Hepatocyte (in vitro differentiated cells): Measurements from ENCODE around the gene SH3BP4. TPM values are rescaled to one million over a fixed set of nuclear protein-coding genes. Genes with fewer than 3 reads are reported as not detected.

ENCODE experiments used
- DNase-seq: peaks from one replicate; pipeline ENCODE4 v3.0.0-alpha.2; 2016; ENCODE audit warnings: low spot score
- H2AFZ ChIP-seq: fragments of 200-600 bp; sonication (generic); 2 replicates; pipeline ENCODE4 v1.6.0; 2016; ENCODE audit warnings: antibody characterized with exemption, mild to moderate bottlenecking
- H3K27ac ChIP-seq: fragments of 200-600 bp; sonication (generic); 2 replicates; pipeline ENCODE4 v1.5.1; 2016; ENCODE audit warnings: mild to moderate bottlenecking
- H3K27me3 ChIP-seq: fragments of 200-600 bp; sonication (generic); 2 replicates; pipeline ENCODE4 v1.6.1; 2016
- H3K36me3 ChIP-seq: fragments of 200-600 bp; sonication (generic); replicated peaks from 2 replicates; pipeline ENCODE4 v1.5.1; 2016; ENCODE audit warnings: low read depth; ENCODE audit not compliant: insufficient read depth
- H3K4me1 ChIP-seq: fragments of 200-600 bp; sonication (generic); 2 replicates; pipeline ENCODE4 v1.5.1; 2016; ENCODE audit warnings: mild to moderate bottlenecking, moderate library complexity; ENCODE audit not compliant: insufficient read depth
- H3K4me2 ChIP-seq: fragments of 200-600 bp; sonication (generic); 2 replicates; pipeline ENCODE4 v1.6.0; 2016
- H3K4me3 ChIP-seq: fragments of 200-600 bp; sonication (generic); 2 replicates; pipeline ENCODE4 v1.5.1; 2016; ENCODE audit warnings: mild to moderate bottlenecking
- H3K79me2 ChIP-seq: fragments of 200-600 bp; sonication (generic); 2 replicates; pipeline ENCODE4 v1.6.0; 2017; ENCODE audit warnings: mild to moderate bottlenecking
- H3K9me2 ChIP-seq: fragments of 200-600 bp; sonication (generic); replicated peaks from 2 replicates; pipeline ENCODE4 v1.6.0; 2017; ENCODE audit warnings: mild to moderate bottlenecking; ENCODE audit not compliant: insufficient read depth
- H3K9me3 ChIP-seq: fragments of 200-600 bp; sonication (generic); 2 replicates; pipeline ENCODE4 v1.5.1; 2016; ENCODE audit warnings: low read depth, mild to moderate bottlenecking
- H4K20me1 ChIP-seq: fragments of 200-600 bp; sonication (generic); 2 replicates; pipeline ENCODE4 v1.6.0; 2016; ENCODE audit warnings: mild to moderate bottlenecking; ENCODE audit not compliant: insufficient read depth, poor library complexity, severe bottlenecking
- CTCF ChIP-seq: fragments of 200-600 bp; sonication (generic); IDR thresholded peaks from 2 replicates; pipeline ENCODE4 v1.5.1; 2016; ENCODE audit warnings: antibody characterized with exemption, mild to moderate bottlenecking; ENCODE audit not compliant: poor library complexity
- EZH2 ChIP-seq: fragments of 200-600 bp; sonication (generic); IDR thresholded peaks from 2 replicates; pipeline ENCODE4 v1.6.1; 2016; ENCODE audit warnings: antibody characterized with exemption, mild to moderate bottlenecking, borderline replicate concordance
- EZH2phosphoT487 ChIP-seq: fragments of 200-600 bp; sonication (generic); IDR thresholded peaks from one replicate; pipeline ENCODE4 v1.6.1; 2018; ENCODE audit warnings: antibody characterized with exemption, mild to moderate bottlenecking, low read depth, moderate library complexity; ENCODE audit not compliant: unreplicated experiment, severe bottlenecking
- WGBS: methylation state at CpG from one replicate; pipeline ENCODE4 v1.1.6; 2016; ENCODE audit warnings: low lambda C conversion rate; ENCODE audit errors: missing lambda C conversion rate; 5-methylcytosine and 5-hydroxymethylcytosine counted together
- polyA plus RNA-seq: library from polyadenylated mRNA; unstranded; fragments of >200 nt; fragmentation: Nextera tagmentation; extraction: Ambion mirVana; gene quantifications from 2 replicates; pipeline ENCODE4 v1.2.1, GENCODE V29; 2016
- total RNA-seq: library from RNA; depleted of rRNA; stranded (reverse); fragments of >200 nt; gene quantifications from 2 replicates; pipeline ENCODE4 v1.2.3, GENCODE V29; 2014

The SH3BP4 gene
- total and polyA plus RNA-seq, 2 experiments from 2014 or later = 23.3 to 32.0 TPM

GRCh38 chr2:235029054-235029453 lies 77.2 kb downstream of the SH3BP4 start:
- Histone ChIP-seq H3K79me2 (peaks cover 86% of the 10 kb centered on the region), H3K36me3 (no peaks in the 10 kb centered on the region), H3K9me2 (no peaks in the 10 kb centered on the region), H3K4me1 (peaks cover 23% of the 10 kb centered on the region), H3K9me3 (no peaks in the 10 kb centered on the region), H3K4me2 (no peak overlapping the region), H2AFZ (no peak overlapping the region), H4K20me1 (peaks cover 23% of the 10 kb centered on the region), H3K27me3 (no peaks in the 10 kb centered on the region), H3K27ac (no peak overlapping the region), H3K4me3 (no peak overlapping the region)
- WGBS = 96% methylated on average over 7 of the region's 7 CpGs
- TF ChIP-seq EZH2 = no peak
- TF ChIP-seq CTCF = no peak
- TF ChIP-seq EZH2phosphoT487 = no peak
- DNase-seq = no peak

GRCh38 chr2:235030126-235030525 lies 78.3 kb downstream of the SH3BP4 start:
- WGBS = 96% methylated on average over 10 of the region's 10 CpGs
- Histone ChIP-seq H3K79me2 (peaks cover 76% of the 10 kb centered on the region), H3K4me3 (no peak overlapping the region), H3K36me3 (no peaks in the 10 kb centered on the region), H3K9me3 (no peaks in the 10 kb centered on the region), H4K20me1 (peaks cover 26% of the 10 kb centered on the region), H3K9me2 (no peaks in the 10 kb centered on the region), H2AFZ (no peak overlapping the region), H3K4me2 (no peak overlapping the region), H3K27me3 (no peaks in the 10 kb centered on the region), H3K27ac (no peak overlapping the region), H3K4me1 (peaks cover 12% of the 10 kb centered on the region)
- no peak for DNase-seq
- TF ChIP-seq CTCF = no peak

- H3K27me3 ChIP-seq = no peaks in the 10 kb centered on the region
- H3K9me2 ChIP-seq = no peaks in the 10 kb centered on the region
- peaks cover 11% of the 10 kb centered on the region for H3K4me1 ChIP-seq
- no peak overlapping the region for H2AFZ ChIP-seq
- H3K4me3 ChIP-seq = no peak overlapping the region
- TF ChIP-seq EZH2 (no peak), EZH2phosphoT487 (no peak), CTCF (no peak)
- peaks cover 26% of the 10 kb centered on the region for H4K20me1 ChIP-seq
- peaks cover 68% of the 10 kb centered on the region for H3K79me2 ChIP-seq
- H3K27ac ChIP-seq = no peak overlapping the region
- no peak for DNase-seq
- no peaks in the 10 kb centered on the region for H3K36me3 ChIP-seq
- H3K9me3 ChIP-seq = no peaks in the 10 kb centered on the region
- no peak overlapping the region for H3K4me2 ChIP-seq
- 84% methylated on average over 4 of the region's 4 CpGs for WGBS
Observed at GRCh38 chr2:235030936-235031335, 79.1 kb downstream of the SH3BP4 start.
